ENCODE results near the gene RRAS2. TPM values are rescaled to one million over a fixed set of nuclear protein-coding genes. Genes with fewer than 3 reads are reported as not detected.
A peak's percentile ranks its signal among the peaks of the same experiment; 100 is the strongest.

Gene RRAS2
- total and polyA plus RNA-seq, 9 of the 15 experiments (the other 6 are each of a cell fraction or from before 2014, with no cell fraction given): 9.4 to 47.5 (median 37.6) TPM

DNA sequence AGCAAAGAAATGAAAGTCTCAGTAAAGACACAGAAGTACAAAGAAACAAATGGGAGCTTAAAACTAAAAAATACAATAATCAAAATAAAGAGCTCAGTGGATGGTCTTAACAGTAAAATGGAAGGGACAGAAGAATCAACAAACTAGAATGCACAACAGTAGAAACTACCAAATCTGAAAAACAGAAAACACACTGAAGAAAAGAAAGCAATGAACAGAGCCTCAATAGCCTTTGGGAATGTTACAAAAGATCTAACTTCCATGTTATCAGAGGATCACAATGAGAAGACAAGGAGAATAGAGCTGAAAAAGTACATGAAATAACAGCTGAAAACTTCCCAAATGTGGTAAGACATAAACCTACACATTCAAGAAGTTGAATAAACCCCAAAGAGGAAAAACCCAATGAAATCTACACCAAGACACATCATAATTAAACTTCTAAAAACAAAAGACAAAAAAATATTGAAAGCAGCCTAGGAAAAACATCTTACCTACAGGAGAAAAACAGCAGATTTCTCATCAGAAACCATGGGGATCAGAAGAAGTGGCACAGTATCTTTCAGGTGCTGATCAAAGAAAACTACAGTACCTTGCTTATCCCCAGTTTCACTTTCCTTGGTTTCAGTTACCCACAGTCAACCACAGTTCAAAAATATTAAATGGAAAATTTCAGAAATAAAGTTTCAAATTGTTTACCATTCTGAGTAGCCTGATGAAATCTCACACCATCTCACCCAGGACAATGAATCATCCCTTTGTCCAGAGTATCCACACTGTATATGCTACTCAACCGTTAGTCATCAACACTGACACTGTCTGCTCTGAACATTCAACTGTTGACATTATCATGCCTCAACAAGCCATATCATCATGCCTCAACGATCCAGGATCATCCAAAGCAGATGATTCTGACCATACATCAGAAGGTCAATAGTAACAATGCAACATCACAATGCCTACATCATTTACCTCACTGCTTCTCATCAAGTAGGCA, 22.2 kb downstream of the RRAS2 start (continued):
- 0 out of 2 replicates have a peak, but pooled peaks have one; percentile 25 for TF ChIP-seq LCOR (CRISPR knock-in tag; IDR thresholded peaks at IDR 0.05)
- no peak for TF ChIP-seq PML (IDR thresholded peaks at IDR 0.05; ENCODE audit: low read length)
- peak in 1 of 2 experiments; percentile 96; a peak in 2 of 3 replicates for TF ChIP-seq CBX3 (IDR thresholded peaks at IDR 0.05; ENCODE audit: borderline replicate concordance in 1 of 2, low read length in 2 of 2)
- TF ChIP-seq TCF7L2 (IDR thresholded peaks at IDR 0.05; ENCODE audit: low read depth, low read length): no peak
- peak; percentile 78 for TF ChIP-seq MYBL2 (IDR thresholded peaks at IDR 0.05; ENCODE audit: low read depth)
- no peak for TF ChIP-seq MYBL2 (CRISPR knock-in tag; IDR thresholded peaks at IDR 0.05; ENCODE audit: borderline replicate concordance)
- TF ChIP-seq CBX5 (IDR thresholded peaks at IDR 0.05; ENCODE audit: borderline replicate concordance, low read depth): 0 out of 2 replicates have a peak, but pooled peaks have one; percentile 54
- TF ChIP-seq ATF7 (IDR thresholded peaks at IDR 0.05): peak; percentile 29; the same call in 1 of the 2 replicates
- peak; percentile 90 for TF ChIP-seq EHMT2 (IDR thresholded peaks at IDR 0.05)
- TF ChIP-seq ZKSCAN1 (IDR thresholded peaks at IDR 0.05; ENCODE audit: low read depth, low read length): no peak
- TF ChIP-seq HNRNPLL (IDR thresholded peaks at IDR 0.05; ENCODE audit: low read depth, low read length, poor library complexity, severe bottlenecking): no peak
- TF ChIP-seq, protein P1, sequence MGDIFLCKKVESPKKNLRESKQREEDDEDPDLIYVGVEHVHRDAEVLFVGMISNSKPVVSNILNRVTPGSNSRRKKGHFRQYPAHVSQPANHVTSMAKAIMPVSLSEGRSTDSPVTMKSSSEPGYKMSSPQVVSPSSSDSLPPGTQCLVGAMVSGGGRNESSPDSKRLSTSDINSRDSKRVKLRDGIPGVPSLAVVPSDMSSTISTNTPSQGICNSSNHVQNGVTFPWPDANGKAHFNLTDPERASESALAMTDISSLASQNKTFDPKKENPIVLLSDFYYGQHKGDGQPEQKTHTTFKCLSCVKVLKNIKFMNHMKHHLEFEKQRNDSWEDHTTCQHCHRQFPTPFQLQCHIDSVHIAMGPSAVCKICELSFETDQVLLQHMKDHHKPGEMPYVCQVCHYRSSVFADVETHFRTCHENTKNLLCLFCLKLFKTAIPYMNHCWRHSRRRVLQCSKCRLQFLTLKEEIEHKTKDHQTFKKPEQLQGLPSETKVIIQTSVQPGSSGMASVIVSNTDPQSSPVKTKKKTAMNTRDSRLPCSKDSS (IDR thresholded peaks at IDR 0.05; ENCODE audit: low read depth, partially characterized antibody): peak; percentile 81
- TF ChIP-seq PKNOX1 (IDR thresholded peaks at IDR 0.05): peak; percentile 82
- TF ChIP-seq ZBTB40 (IDR thresholded peaks at IDR 0.05): peak; percentile 51; the same call in 1 of the 2 replicates
- TF ChIP-seq ZBTB40 (CRISPR knock-in tag; IDR thresholded peaks at IDR 0.05): no peak
